Neural crest cell (in vitro differentiated cells): ENCODE data around the gene TNFSF8. TPM values are rescaled to one million over a fixed set of nuclear protein-coding genes. Genes with fewer than 3 reads are reported as not detected.

ENCODE experiments used
- DNase-seq: peaks from one replicate; pipeline ENCODE4 v3.0.0; 2021; ENCODE audit warnings: low read depth, mixed read lengths, low spot score
- H3K27ac Mint-ChIP-seq: one replicate; pipeline ENCODE4 v1.8.0; 2021; ENCODE audit warnings: mild to moderate bottlenecking, mixed read lengths; ENCODE audit not compliant: unreplicated experiment
- H3K27me3 Mint-ChIP-seq: 2 replicates; pipeline ENCODE4 v1.8.0; 2021; ENCODE audit warnings: low read depth, mild to moderate bottlenecking, mixed read lengths
- H3K36me3 Mint-ChIP-seq: 2 replicates; pipeline ENCODE4 v1.8.0; 2021; ENCODE audit warnings: low read depth, mild to moderate bottlenecking, mixed read lengths
- H3K4me1 Mint-ChIP-seq: 2 replicates; pipeline ENCODE4 v1.8.0; 2021; ENCODE audit warnings: mixed read lengths
- H3K4me3 Mint-ChIP-seq: one replicate; pipeline ENCODE4 v1.8.0; 2021; ENCODE audit warnings: mild to moderate bottlenecking, mixed read lengths
- H3K9me3 Mint-ChIP-seq: 2 replicates; pipeline ENCODE4 v1.8.0; 2021; ENCODE audit warnings: mixed read lengths
- CTCF ChIP-seq: fragments of 200-600 bp; sonication (generic); conservative IDR thresholded peaks from 2 replicates; pipeline ENCODE4 v1.5.0; 2021; ENCODE audit warnings: antibody characterized with exemption, mild to moderate bottlenecking
- total RNA-seq: library from RNA; stranded (reverse); gene quantifications from 2 replicates; pipeline ENCODE4 v1.2.1, GENCODE V29; 2021

Gene TNFSF8
- total RNA-seq, 1 donor from 2014 or later, result not detected

DNA sequence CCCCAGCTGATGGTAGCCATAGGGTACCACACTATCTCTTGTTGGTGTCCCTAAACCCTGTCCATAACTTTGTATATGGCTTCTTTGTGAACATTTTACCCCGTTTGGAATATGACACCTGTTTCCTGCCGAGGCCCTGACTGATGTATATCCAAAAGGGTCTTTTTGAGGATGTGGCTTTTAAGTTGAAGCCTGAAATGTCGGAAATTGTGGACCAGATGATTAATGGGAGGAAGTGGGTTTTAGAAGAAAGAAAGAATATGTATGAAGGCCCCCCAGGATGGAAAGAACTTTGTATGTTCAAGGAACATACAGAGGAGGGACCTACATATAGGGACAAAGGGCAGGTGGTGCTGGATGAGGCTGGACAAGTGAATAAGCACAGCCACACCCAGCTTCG lies 16.7 kb upstream of the TNFSF8 start:
- Mint-ChIP-seq H3K27ac (no peak overlapping the region), H3K4me1 (no peaks in the 10 kb centered on the region), H3K36me3 (no peaks in the 10 kb centered on the region), H3K27me3 (peaks cover 2% of the 10 kb centered on the region), H3K9me3 (no peaks in the 10 kb centered on the region), H3K4me3 (no peak overlapping the region)
- TF ChIP-seq CTCF, result no peak
- DNase-seq, result no peak

DNA sequence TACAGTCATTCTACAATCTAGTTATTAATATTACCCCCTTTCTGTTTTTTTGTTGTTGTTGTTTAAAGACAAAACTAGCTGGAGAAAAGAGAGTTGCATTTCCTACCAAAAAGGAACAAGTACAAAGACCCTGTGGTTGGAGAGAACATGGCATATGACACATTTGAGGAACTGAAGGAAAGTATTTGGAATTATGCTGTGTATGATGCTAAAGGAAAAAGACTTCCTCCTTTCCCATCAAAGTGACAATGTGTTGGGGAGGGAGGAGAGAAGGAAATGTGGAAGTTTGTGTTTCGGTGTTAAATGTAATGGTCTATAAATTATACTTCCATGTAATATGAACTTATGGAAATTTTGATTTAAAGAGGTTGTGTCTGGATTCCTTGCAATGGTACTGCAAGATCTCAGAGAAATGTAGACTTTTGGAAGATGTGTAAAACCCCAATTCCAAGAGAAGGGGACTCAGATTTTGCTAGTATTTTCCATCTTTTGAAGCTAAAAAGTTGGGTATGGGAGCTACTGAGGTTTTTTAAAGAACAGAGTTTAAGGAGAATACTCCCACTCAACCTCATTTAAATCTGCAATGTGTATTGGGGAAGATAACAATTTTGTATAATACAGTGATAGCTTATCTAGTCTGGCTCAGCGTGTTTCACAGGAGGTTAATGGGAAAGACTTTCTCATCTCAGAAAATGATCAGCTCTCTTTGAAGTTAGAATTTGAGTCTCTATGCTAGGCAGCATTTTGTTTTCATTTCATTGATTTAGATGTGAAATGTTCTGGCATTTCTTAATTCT lies 15.4 kb upstream of the TNFSF8 start:
- no peak for TF ChIP-seq CTCF
- no peaks in the 10 kb centered on the region for H3K36me3 Mint-ChIP-seq
- DNase-seq, result no peak
- no peak overlapping the region for H3K4me3 Mint-ChIP-seq
- H3K9me3 Mint-ChIP-seq, result no peaks in the 10 kb centered on the region
- H3K27me3 Mint-ChIP-seq, result peaks cover 2% of the 10 kb centered on the region
- H3K4me1 Mint-ChIP-seq, result peaks cover 4% of the 10 kb centered on the region
- no peak overlapping the region for H3K27ac Mint-ChIP-seq

GRCh38 chr9:114941376-114941775 lies 11.0 kb upstream of the TNFSF8 start:
- TF ChIP-seq CTCF, result no peak
- Mint-ChIP-seq H3K9me3 (no peaks in the 10 kb centered on the region), H3K4me3 (no peak overlapping the region), H3K4me1 (peaks cover 4% of the 10 kb centered on the region), H3K27ac (no peak overlapping the region), H3K36me3 (no peaks in the 10 kb centered on the region), H3K27me3 (peaks cover 2% of the 10 kb centered on the region)
- no peak for DNase-seq

DNA sequence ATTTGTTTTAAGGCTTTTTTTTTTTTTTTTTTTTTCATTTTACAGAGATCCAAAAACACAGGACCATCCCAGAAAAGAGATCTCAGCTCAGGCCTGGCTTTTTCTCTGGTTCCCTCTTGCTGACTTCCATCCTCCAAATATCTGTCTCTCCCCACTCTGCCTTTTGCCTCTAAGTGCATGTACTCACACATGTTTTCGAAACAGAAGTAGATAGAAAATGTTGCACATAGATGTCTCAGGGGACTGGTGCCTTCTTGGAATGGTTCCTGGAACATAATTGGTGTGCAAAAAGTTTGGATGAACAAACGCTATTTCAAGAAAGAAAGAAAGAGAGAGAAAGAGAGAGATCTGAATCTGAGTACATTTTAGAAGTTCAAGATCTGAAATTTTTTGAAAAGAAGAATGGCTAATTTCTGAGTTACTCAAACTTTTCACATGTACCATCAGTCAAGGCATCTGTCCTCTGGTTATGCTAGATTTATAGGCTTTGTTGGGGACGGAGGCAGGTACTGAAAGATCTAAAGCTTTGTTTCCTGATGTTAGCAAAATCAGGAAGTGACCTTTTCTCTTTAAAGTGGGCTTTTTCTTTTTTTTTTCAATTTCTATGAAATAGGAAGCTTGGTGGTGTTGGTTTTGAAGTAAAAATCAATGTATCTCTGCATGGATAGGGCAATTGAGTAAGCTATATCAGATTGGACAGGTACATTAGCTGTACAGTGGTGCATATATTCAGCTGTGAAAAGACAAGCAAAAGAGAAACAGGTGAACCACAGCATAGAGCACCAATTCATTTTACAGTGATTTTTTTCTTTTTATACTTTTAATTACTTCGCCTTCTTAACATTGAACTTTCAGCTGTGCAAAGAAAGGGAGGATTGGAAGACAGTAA lies 8.5 kb upstream of the TNFSF8 start:
- H3K27ac Mint-ChIP-seq, result no peak overlapping the region
- no peak for TF ChIP-seq CTCF
- no peaks in the 10 kb centered on the region for H3K9me3 Mint-ChIP-seq
- H3K4me3 Mint-ChIP-seq, result no peak overlapping the region
- peaks cover 4% of the 10 kb centered on the region for H3K27me3 Mint-ChIP-seq
- H3K36me3 Mint-ChIP-seq, result no peaks in the 10 kb centered on the region
- peaks cover 4% of the 10 kb centered on the region for H3K4me1 Mint-ChIP-seq
- DNase-seq, result no peak

- no peak for DNase-seq
Observed at GRCh38 chr9:114937516-114937915, 7.1 kb upstream of the TNFSF8 start.

More at GRCh38 chr9:114937516-114937915, 7.1 kb upstream of the TNFSF8 start:
- Mint-ChIP-seq H3K27me3 (peaks cover 7% of the 10 kb centered on the region), H3K36me3 (no peaks in the 10 kb centered on the region), H3K4me3 (no peak overlapping the region), H3K9me3 (no peaks in the 10 kb centered on the region), H3K27ac (no peak overlapping the region), H3K4me1 (peaks cover 4% of the 10 kb centered on the region)
- no peak for TF ChIP-seq CTCF
